ENCODE measurements around the gene ABI1.

DNA sequence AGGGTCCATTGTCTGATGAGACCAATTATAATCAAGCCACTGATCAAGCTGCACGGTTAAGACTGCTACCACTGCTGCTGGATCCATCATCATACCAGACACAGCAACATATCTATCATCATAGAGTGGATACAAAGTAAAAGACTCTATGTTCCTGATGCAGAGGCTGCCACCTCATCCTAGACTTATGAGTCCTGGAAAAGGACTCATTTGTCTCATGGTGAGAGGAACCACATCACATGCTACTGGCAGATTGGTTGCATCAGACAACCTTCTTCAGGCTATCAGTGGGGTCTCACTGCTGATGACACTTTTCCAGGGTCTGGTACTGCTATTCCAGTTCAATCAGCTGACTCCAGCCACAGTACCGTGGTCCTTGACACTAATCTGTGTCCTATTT lies 79.0 kb downstream of the ABI1 start:
- TF ChIP-seq, protein P1, sequence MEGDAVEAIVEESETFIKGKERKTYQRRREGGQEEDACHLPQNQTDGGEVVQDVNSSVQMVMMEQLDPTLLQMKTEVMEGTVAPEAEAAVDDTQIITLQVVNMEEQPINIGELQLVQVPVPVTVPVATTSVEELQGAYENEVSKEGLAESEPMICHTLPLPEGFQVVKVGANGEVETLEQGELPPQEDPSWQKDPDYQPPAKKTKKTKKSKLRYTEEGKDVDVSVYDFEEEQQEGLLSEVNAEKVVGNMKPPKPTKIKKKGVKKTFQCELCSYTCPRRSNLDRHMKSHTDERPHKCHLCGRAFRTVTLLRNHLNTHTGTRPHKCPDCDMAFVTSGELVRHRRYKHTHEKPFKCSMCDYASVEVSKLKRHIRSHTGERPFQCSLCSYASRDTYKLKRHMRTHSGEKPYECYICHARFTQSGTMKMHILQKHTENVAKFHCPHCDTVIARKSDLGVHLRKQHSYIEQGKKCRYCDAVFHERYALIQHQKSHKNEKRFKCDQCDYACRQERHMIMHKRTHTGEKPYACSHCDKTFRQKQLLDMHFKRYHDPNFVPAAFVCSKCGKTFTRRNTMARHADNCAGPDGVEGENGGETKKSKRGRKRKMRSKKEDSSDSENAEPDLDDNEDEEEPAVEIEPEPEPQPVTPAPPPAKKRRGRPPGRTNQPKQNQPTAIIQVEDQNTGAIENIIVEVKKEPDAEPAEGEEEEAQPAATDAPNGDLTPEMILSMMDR (IDR thresholded peaks at IDR 0.05; ENCODE audit: low read length): no peak
- no peak for TF ChIP-seq EZH2 (optimal IDR thresholded peaks at IDR 0.05; ENCODE audit: low read depth, low read length)
